ENCODE measurements around the gene DDX39A. TPM values are rescaled to one million over a fixed set of nuclear protein-coding genes. Genes with fewer than 3 reads are reported as not detected.
A peak's percentile ranks its signal among the peaks of the same experiment; 100 is the strongest.

DDX39A gene
- total RNA-seq, 5 donors from 2014 or later (not counting 1 experiment from before 2014, with no cell fraction given) = 159 to 280 (median 179) TPM

DNA sequence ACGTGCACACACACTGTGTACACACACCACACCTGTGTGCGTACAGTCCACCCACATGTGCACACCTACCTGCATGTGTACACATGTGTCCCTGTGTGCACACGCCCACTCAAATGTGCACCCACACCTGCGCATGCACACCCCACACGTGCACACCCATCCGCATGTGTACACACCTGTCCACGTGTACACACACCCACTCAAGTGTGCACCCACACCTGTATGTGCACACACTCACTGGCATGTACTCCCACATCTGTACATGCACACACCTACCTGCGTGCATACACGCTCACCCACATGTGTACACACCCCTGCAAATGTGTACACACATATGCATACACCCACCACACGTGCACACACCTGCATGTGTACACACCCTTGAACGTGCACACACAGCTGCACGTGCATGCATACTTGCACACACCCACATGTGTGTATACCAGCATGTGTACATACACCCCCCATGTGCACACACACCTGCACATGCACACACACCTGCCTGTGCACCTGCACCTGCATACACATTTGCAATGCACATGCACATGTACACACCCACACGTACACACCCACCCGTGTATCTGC lies 24.6 kb upstream of the DDX39A start:
- DNase-seq (no peak), ATAC-seq (replicated peaks in 1 of 4) (no peak)
- no peaks in the 10 kb centered on the region for H3K9me3 ChIP-seq
- no peaks in the 10 kb centered on the region for H3K27me3 ChIP-seq (replicated peaks in 1 of 2; ENCODE audit: control insufficient read depth in 2 of 2, extremely low read depth in 1 of 2, insufficient read depth in 2 of 2, low read length in 1 of 2)
- ChIA-PET CTCF (no interaction called here), POLR2A (no interaction called here)
- peaks cover 38 to 72% of the 10 kb centered on the region in 2 donors for H3K36me3 ChIP-seq (ENCODE audit: control insufficient read depth in 2 of 2, extremely low read depth in 1 of 2, insufficient read depth in 1 of 2, low read length in 1 of 2)
- no peaks in the 10 kb centered on the region for H3K27me3 Mint-ChIP-seq
- peaks cover 45% of the 10 kb centered on the region for H3K36me3 Mint-ChIP-seq
- 97% methylated on average over 13 of the region's 14 CpGs for WGBS (ENCODE audit: insufficient coverage)
- H3K27ac Mint-ChIP-seq = no peak overlapping the region
- no peaks in the 10 kb centered on the region for H3K9me3 Mint-ChIP-seq
- H3K4me1 ChIP-seq (ENCODE audit: control insufficient read depth in 1 of 2, extremely low read depth in 1 of 2, insufficient read depth in 2 of 2, low read length in 2 of 2) = peaks cover 13 to 63% of the 10 kb centered on the region in 2 experiments
- no peak overlapping the region for H3K4me3 Mint-ChIP-seq
- peaks cover 31 to 48% (median 36%) of the 10 kb centered on the region in 3 donors for H3K4me1 Mint-ChIP-seq
- H3K27ac ChIP-seq (ENCODE audit: low read length) = no peak overlapping the region
- H3K4me3 ChIP-seq (ENCODE audit: control insufficient read depth in 1 of 2, extremely low read depth in 1 of 2, low read length in 1 of 2) = no peak overlapping the region

DNA sequence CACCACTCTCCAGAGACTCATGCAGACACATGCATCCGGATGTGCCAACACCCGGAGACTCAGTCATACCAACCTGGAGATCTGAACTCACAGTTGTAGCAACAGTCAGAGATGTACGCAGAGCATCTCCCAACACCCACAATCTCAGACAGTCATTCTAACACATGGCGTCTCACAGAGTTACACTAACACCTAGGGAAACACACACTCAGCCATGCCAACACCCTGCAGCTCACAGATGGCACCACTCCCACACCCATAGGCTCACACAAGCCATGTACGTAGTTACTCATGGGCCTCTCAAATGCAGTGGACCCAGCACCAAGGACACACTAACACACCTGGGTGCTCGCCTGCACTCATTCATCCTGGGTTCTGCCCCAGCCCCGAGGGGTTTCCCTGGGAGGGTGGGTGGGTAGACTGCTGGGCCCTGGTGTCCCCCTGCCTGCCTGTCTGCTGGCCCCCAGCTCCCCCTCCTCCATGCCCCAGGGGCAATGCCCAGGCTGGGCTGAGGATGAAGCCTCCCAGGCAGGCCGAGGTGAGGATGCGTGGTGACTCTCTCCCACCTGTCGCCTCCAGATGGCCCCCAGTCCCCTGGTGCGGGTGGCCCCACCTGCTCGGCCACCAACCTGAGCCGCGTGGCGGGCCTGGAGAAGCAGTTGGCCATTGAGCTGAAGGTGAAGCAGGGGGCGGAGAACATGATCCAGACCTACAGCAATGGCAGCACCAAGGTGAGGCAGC lies 23.9 kb upstream of the DDX39A start:
- Histone ChIP-seq H3K4me3 (ENCODE audit: control insufficient read depth in 1 of 2, extremely low read depth in 1 of 2, low read length in 1 of 2) (no peak overlapping the region), H3K27me3 (replicated peaks in 1 of 2; ENCODE audit: control insufficient read depth in 2 of 2, extremely low read depth in 1 of 2, insufficient read depth in 2 of 2, low read length in 1 of 2) (no peaks in the 10 kb centered on the region), H3K27ac (ENCODE audit: low read length) (no peak overlapping the region), H3K36me3 (ENCODE audit: control insufficient read depth in 2 of 2, extremely low read depth in 1 of 2, insufficient read depth in 1 of 2, low read length in 1 of 2) (peaks cover 31 to 66% of the 10 kb centered on the region in 2 donors), H3K9me3 (no peaks in the 10 kb centered on the region), H3K4me1 (ENCODE audit: control insufficient read depth in 1 of 2, extremely low read depth in 1 of 2, insufficient read depth in 2 of 2, low read length in 2 of 2) (peaks cover 13 to 62% of the 10 kb centered on the region in 2 experiments)
- H3K4me1 Mint-ChIP-seq = peaks cover 35 to 51% (median 39%) of the 10 kb centered on the region in 3 donors
- 99% methylated on average over 12 of the region's 16 CpGs for WGBS (ENCODE audit: insufficient coverage)
- peak overlapping the region in 1 of 2 donors; percentile 27 for H3K27ac Mint-ChIP-seq
- ChIA-PET POLR2A (no interaction called here), CTCF (interaction anchor here in 1 of 2 donors (0.5 kb wide), 1 partner anchor 326 kb away, joined by 3 read pairs; no protein-coding TSS in a partner anchor)
- H3K4me3 Mint-ChIP-seq = peak overlapping the region in 2 of 3 donors; percentile 24 to 98
- H3K27me3 Mint-ChIP-seq = no peaks in the 10 kb centered on the region
- no peak for ATAC-seq (replicated peaks in 1 of 4)
- H3K36me3 Mint-ChIP-seq = peaks cover 41% of the 10 kb centered on the region
- H3K9me3 Mint-ChIP-seq = no peaks in the 10 kb centered on the region
- DNase-seq = no peak

GRCh38 chr19:14441041-14441938 lies 22.1 kb upstream of the DDX39A start:
- Histone ChIP-seq H3K4me1 (ENCODE audit: control insufficient read depth in 1 of 2, extremely low read depth in 1 of 2, insufficient read depth in 2 of 2, low read length in 2 of 2) (peaks cover 13 to 72% of the 10 kb centered on the region in 2 experiments), H3K27me3 (replicated peaks in 1 of 2; ENCODE audit: control insufficient read depth in 2 of 2, extremely low read depth in 1 of 2, insufficient read depth in 2 of 2, low read length in 1 of 2) (no peaks in the 10 kb centered on the region), H3K36me3 (ENCODE audit: control insufficient read depth in 2 of 2, extremely low read depth in 1 of 2, insufficient read depth in 1 of 2, low read length in 1 of 2) (peaks cover 22 to 55% of the 10 kb centered on the region in 2 donors), H3K4me3 (ENCODE audit: control insufficient read depth in 1 of 2, extremely low read depth in 1 of 2, low read length in 1 of 2) (peak overlapping the region; percentile 85 to 90), H3K9me3 (no peaks in the 10 kb centered on the region), H3K27ac (ENCODE audit: low read length) (peak overlapping the region; percentile 74)
- 94% methylated on average over 28 of the region's 34 CpGs for WGBS (ENCODE audit: insufficient coverage)
- H3K27me3 Mint-ChIP-seq = no peaks in the 10 kb centered on the region
- H3K36me3 Mint-ChIP-seq = peaks cover 31% of the 10 kb centered on the region
- CTCF ChIA-PET = interaction anchor here in 1 of 2 donors (0.7 kb wide), 1 partner anchor 605 kb away, joined by 5 read pairs; no protein-coding TSS in a partner anchor
- H3K9me3 Mint-ChIP-seq = no peaks in the 10 kb centered on the region
- H3K4me3 Mint-ChIP-seq = peak overlapping the region; percentile 89 to 98 (median 93)
- ATAC-seq (replicated peaks in 1 of 4) = no peak
- H3K27ac Mint-ChIP-seq = peak overlapping the region; percentile 96 to 97
- no peak for DNase-seq
- POLR2A ChIA-PET = no interaction called here
- H3K4me1 Mint-ChIP-seq = peaks cover 49 to 59% (median 51%) of the 10 kb centered on the region in 3 donors

GRCh38 chr19:14440049-14440448 lies 20.9 kb upstream of the DDX39A start:
- Mint-ChIP-seq H3K4me3 (peak overlapping the region; percentile 89 to 98 (median 93)), H3K4me1 (peaks cover 53 to 63% (median 54%) of the 10 kb centered on the region in 3 donors), H3K27ac (peak overlapping the region; percentile 96 to 97), H3K9me3 (no peaks in the 10 kb centered on the region), H3K36me3 (peaks cover 27% of the 10 kb centered on the region), H3K27me3 (no peaks in the 10 kb centered on the region)
- Histone ChIP-seq H3K9me3 (no peaks in the 10 kb centered on the region), H3K4me3 (ENCODE audit: control insufficient read depth in 1 of 2, extremely low read depth in 1 of 2, low read length in 1 of 2) (peak overlapping the region; percentile 85 to 90), H3K27ac (ENCODE audit: low read length) (peak overlapping the region; percentile 74), H3K36me3 (ENCODE audit: control insufficient read depth in 2 of 2, extremely low read depth in 1 of 2, insufficient read depth in 1 of 2, low read length in 1 of 2) (peaks cover 17 to 44% of the 10 kb centered on the region in 2 donors), H3K4me1 (ENCODE audit: control insufficient read depth in 1 of 2, extremely low read depth in 1 of 2, insufficient read depth in 2 of 2, low read length in 2 of 2) (peaks cover 13 to 76% of the 10 kb centered on the region in 2 experiments), H3K27me3 (replicated peaks in 1 of 2; ENCODE audit: control insufficient read depth in 2 of 2, extremely low read depth in 1 of 2, insufficient read depth in 2 of 2, low read length in 1 of 2) (no peaks in the 10 kb centered on the region)
- peak; percentile 59 to 86 (median 75) for DNase-seq
- peak; percentile 98 to 100 (median 99) for ATAC-seq (replicated peaks in 1 of 4)
- CTCF ChIA-PET = no interaction called here
- POLR2A ChIA-PET = no interaction called here
- WGBS (ENCODE audit: insufficient coverage) = 0% methylated on average over 8 of the region's 9 CpGs

- H3K27me3 ChIP-seq (replicated peaks in 1 of 2; ENCODE audit: control insufficient read depth in 2 of 2, extremely low read depth in 1 of 2, insufficient read depth in 2 of 2, low read length in 1 of 2) = no peaks in the 10 kb centered on the region
- Mint-ChIP-seq H3K4me1 (peaks cover 60 to 69% (median 63%) of the 10 kb centered on the region in 3 donors), H3K9me3 (no peaks in the 10 kb centered on the region), H3K27me3 (no peaks in the 10 kb centered on the region), H3K4me3 (peak overlapping the region; percentile 22 to 98 (median 41)), H3K27ac (peak overlapping the region; percentile 89 to 97), H3K36me3 (peaks cover 20% of the 10 kb centered on the region)
- no peak overlapping the region for H3K4me3 ChIP-seq (ENCODE audit: control insufficient read depth in 1 of 2, extremely low read depth in 1 of 2, low read length in 1 of 2)
- ChIA-PET POLR2A (no interaction called here), CTCF (interaction anchor here in 1 of 2 donors (0.7 to 1.2 kb wide), 2 partner anchors 303 to 1269 kb away, joined by 3 to 4 read pairs; partner anchors contain the start of gene ASF1B)
- DNase-seq (no peak), ATAC-seq (replicated peaks in 1 of 4) (no peak)
- 50% methylated on average over 8 of the region's 9 CpGs for WGBS (ENCODE audit: insufficient coverage)
- no peak overlapping the region for H3K27ac ChIP-seq (ENCODE audit: low read length)
- peaks cover 8 to 36% of the 10 kb centered on the region in 2 donors for H3K36me3 ChIP-seq (ENCODE audit: control insufficient read depth in 2 of 2, extremely low read depth in 1 of 2, insufficient read depth in 1 of 2, low read length in 1 of 2)
- peaks cover 16 to 81% of the 10 kb centered on the region in 2 experiments for H3K4me1 ChIP-seq (ENCODE audit: control insufficient read depth in 1 of 2, extremely low read depth in 1 of 2, insufficient read depth in 2 of 2, low read length in 2 of 2)
- H3K9me3 ChIP-seq = no peaks in the 10 kb centered on the region
These were observed 19.9 kb upstream of the DDX39A start for GRCh38 chr19:14439014-14439413.
